M059J (cell line): ENCODE results near the gene INTS7. TPM values are rescaled to one million over a fixed set of nuclear protein-coding genes. Genes with fewer than 3 reads are reported as not detected.
A peak's percentile ranks its signal among the peaks of the same experiment; 100 is the strongest.
"Not testable (repeated sequence)": the region's sequence is repeated elsewhere in the genome, so short reads cannot be mapped to it uniquely, and the experiment has no call there.

Source experiments
- DNase-seq: peaks from one replicate; pipeline ENCODE4 v3.0.0-alpha.2; 2012; ENCODE audit warnings: low read depth
- total RNA-seq: library from RNA; depleted of rRNA; stranded (reverse); fragments of >200 nt; shearing (Covaris generic); gene quantifications from 2 replicates; pipeline ENCODE4 v1.2.3, GENCODE V29; 2014

The INTS7 gene
- total RNA-seq, 1 experiment from 2014 or later: 36.5 TPM

DNA sequence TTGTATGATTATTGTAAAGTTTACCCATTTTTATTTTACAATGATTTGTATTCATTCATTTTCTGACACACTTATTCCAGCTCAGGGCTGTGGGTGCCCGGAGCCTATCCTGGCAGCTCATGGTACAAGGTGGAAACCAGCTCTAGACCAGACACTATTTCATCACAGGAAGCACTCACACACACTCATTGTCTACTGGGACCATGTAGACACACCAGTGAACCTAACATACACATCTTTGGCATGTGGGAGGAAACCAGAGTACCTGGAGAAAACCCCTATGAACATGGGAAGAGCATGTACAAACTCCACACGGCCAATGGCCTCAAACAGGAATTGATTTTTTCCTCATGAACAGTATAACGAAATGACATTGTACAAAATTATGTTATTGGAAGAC lies 2.5 kb upstream of the INTS7 start:
- peak; percentile 4 for DNase-seq

DNA sequence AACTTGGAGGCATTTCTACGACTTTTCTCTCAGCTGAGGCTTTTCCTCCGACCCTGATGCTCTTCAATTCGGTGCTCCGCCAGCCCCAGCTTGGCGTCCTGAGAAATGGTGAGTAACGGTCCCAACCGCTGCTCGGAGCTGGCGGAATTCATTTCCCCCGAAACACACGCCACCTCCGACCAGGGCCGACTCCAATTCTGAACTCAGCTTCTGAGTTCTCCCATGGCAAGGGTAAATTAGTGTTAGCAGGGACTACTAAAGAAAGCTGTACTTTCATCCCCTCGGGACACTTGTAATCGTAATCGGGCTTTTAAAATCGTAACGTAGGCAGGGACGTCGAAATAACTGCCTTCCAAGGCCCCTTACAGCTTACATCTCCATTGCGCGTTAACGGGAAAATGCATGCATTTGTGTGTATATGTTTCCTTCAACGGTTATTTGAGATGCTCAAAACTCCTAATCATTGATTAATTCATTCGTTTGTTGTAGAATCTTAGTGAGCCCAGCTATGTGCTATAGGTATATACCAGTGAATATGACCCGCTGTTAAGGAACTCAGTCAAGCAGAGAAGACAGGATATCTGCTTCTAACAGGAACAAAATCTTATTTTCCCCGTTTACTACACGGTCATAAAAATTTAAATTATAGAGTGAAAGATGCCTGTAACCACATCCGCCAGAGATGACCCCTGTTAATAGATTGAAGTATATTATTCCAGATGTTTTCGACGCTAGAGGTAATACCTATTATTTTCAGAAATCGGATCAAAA lies 663 bp upstream of the INTS7 start:
- DNase-seq: no peak

DNA sequence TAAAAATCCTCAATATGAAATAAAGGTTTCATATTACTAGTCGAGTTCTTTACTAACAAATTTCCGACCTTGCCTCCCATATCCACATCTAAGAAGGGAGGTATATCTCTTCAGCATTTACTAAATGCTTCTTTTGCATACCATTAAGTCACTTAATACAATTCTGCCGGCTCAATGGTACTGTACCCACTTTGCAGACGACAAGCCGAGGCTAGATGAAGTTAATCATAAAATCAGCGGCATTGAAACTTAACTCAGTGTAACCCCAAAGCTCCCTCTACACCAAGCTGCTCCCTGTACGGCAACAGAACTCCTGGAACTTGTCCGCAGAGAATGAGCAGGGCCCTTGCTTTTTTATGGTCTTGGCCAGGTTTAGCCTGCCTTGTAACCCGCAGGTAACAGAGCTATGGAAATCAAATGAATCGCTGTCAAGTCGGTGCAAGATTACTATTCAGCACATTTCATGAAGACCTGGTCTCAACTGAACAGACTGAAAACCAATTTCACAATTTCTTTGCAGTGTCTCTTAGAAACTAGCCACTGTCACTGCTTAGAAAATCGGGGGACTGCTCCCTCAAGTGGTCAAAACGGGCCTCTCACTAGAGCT lies 738 bp downstream of the INTS7 start:
- no peak for DNase-seq

DNA sequence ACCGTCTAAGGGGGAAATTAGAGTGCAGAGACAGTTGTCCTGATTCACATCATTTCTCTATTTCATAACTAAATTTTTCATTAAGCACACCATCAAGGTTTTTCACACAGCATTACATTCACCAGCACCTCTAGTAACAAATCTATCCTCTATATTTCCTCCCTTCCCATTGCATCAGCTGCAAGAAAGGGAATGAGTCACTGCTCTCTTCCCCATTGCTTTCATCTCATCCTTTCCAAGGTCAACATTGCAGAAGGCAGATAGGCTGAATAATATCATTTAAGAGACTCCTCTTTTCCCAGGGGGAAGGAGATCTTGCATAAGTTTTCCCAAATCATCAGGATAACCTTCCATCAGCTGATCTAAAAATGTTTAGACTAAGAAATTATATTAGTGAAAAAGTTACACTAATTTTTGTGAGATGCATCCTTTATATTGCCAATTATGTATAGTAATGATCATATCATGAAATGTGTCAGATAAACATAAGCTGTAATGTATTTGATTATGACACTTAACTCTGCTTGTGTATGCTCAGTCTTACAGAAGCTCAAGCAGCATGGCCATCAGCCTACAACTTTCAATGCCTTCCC lies 4.3 kb downstream of the INTS7 start:
- DNase-seq: peak; percentile 75

DNA sequence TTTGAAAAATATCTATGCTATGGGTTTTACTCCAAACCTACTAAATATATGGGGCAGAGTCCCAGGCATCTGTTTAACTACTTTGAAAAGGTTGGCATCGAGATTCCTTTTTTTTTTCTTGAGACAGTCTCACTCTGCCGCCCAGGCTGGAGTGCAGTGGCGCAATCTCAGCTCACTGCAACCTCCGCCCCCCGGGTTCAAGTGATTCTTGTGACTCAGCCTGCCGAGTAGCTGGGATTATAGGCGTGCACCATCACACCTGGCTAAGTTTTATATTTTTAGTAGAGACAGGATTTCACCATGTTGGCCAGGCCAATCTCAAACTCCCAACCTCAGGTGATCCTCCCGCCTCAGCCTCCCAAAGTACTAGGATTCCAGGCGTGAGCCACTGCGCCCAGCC lies 7.6 kb downstream of the INTS7 start:
- not testable (repeated sequence) for DNase-seq

DNA sequence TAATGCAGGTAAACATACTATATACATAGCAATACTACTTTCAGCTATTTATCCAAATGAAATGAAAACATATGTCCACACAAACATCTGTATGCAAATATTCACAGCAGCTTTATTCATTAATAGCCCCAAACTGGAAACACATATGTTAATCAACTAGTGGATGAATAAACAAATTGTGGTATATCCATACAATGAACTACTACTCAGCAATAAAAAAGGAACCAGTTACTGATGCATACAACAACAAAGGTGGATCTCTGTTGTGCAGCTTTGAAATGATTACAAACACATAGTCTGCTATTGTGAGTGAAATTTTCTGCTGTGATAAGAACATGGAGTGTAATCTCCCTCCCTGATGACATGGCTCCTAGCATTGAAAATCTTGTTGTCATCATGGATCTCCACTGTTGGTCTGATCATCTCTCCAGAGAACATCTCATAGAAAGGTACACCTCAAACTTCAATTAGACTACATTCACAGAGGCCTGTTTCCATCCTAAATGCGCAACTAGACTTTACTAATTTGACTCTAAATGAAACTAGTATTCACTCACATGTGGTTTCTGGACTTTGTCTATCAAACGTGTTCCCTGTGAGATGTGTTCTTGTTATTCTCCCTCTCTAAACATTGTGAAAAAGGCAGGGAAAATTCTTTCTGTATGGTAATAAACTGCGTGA lies 10.7 kb downstream of the INTS7 start:
- no peak for DNase-seq

DNA sequence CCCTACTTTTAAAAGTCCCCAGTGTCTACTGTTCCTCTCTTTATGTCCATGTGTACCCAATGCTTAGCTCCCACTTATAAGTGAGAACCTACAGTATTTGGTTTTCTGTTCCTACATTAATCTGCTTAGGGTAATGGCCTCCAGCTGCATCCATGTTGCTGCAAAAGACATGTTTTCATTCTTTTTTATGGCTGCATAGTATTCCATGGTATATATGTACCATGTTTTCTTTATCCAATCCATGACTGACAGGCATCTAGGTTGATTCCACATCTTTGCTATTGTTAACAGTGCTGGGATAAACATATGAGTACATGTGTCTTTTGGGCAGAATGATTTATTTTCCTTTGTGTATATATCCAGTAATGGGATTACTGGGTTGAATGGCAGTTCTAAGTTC lies 12.4 kb downstream of the INTS7 start:
- not testable (repeated sequence) for DNase-seq

DNA sequence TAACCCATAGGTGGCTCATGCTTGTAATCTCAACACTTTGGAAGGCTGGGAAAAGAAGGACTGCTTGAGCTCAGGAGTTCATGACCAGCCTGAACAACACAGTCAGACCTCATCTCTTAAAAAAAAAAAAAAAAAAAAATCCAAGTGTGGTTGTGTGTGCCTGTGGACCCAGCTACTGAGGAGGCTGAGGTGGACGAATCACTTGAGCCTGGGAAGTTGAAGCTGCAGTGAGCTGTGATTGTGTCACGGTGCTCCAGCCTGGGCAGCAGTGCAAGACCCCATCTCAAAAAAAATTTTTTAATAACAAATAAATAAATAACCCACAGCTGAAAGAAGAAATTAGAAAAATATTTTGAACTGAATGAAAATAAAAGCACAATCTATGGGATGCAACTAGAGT lies 13.8 kb downstream of the INTS7 start:
- DNase-seq: no peak

DNA sequence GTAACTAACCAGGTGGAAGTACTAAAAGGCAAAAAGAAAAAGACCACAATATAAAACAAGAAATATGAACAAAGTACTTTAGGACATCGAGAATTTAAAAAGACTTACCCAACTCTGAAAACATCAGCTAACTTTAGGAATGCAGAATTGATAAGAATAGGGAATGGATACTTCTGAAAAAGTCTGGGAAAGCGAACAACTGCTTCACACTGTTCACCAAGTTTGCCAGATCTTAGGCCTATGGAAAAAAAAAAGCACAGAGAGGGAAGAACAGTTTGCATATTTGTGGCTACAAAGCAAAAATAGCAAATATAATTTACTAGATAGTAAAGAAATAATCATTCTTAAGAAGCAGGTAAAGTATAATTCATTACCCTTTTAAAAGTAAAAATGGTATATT lies 14.4 kb downstream of the INTS7 start:
- no peak for DNase-seq

DNA sequence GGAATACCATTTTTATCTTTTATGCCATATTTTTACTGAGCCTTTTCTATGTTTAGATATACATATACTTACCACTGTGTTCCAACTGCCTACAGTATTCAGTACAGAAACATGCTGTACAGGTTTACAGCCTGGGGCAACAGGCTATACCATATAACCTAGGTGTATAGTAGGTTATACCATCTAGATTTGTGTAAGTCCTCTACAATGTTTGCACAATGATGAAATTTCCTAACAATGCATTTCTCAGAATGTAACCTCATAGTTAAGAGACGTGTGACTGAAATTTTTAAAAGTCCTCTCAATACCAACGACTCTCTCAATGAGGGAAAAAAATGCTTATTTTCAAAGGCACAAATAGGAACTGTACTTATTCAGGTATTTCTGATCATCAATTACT lies 21.7 kb downstream of the INTS7 start:
- no peak for DNase-seq

DNA sequence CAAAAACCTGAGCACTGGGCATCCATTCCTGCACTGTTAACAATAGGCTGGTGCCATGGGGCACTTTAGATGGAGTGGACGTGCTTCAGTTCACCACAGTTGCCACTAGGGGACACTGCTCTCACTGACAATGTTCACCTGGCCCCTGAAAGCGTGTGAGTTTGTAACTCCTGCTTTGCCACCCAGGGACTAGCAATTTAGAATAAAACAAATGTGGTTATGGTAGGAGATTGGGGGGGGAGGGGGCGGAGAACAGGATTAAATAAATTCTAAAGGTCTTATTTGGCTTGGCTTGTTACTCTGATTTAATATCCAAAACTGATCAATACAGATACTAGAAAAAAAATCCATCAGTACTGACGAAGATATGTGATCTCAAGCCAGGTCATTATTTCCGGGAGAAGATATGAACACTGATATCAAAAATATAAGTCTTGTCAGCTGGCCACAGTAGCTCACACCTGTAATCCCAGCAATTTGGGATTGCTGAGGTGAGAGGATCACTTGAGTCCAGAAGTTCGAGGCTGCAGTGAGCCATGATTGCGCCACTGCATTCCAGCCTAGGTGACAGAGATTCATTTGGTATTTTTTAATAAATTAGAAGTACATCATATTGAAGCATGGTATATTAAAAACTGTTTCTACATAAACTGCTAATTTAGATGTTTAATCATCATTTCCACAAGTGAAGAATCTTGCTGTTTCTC lies 23.2 kb downstream of the INTS7 start:
- DNase-seq: peak; percentile 64

DNA sequence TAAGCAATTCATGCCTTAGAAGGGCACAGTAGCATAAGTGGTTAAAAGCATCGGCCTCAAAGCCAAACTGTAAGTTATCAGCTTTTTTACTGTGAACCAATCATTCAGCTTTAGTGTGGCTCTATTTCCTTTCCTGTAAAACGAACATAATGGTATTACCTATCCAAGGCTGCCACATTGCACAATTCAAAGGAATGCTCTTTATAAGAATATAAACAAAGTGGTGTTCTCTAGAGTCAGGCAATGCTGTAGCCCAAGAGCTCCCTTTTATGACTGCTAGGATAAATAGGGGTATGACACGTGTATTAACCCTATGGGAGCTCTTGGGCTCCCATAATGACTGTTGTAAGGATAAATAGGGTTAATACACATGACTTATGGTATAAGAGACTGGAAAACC lies 25.4 kb downstream of the INTS7 start:
- peak; percentile 4 for DNase-seq

DNA sequence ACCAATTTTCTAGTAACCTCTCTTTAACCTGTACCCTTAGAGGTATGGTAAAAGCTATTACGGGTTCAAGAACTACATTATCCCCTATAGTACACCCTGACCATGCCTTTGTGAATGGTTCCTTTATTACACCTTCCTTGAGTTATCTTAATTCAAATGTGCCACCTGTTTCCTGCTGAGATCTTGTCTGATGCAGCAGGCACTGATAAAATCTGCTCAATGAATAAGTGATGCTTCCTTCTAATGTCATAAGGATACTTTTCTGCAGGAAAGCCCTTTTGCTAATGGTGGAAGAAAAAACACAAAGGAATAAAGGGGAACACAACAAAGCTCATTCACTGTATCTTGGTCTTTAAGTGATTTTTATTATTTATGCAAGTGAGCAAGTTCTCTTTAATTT lies 25.8 kb downstream of the INTS7 start:
- no peak for DNase-seq

DNA sequence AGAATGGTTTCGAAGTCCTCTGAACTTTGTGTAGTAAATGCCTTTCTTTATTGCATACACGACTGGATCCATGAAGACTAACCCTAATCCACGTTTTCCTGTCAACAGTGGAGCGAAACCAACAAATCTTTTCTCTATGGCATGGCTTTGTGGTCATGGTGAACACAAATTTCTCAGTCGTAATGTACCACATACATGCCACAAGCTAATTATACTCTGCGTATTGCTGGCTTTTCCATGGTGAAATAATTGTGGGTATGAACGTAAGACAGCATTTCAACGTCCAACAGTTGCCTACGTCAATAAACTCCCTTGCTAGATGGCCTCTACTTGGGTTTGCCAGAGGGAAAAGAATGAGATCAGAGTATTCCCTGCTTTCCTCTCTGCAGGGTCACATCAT lies 27.5 kb downstream of the INTS7 start:
- no peak for DNase-seq

DNA sequence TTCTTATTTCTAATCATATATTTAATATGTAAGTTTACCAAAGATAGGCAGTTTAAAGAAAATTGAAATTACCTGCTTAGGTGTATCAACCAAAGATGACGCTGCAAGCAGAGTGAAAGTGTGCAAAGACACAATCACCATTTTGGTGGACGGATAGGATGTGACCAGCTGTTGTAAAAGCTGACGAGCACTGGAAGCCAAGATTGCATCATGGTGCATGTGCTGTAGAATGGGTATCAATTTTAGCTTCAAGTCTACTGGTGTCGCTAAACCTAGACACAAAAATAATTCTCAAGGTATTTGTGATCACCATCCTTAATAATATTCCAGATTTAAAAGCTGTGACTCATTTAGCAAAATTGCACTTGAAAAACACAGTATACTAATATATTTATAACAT lies 28.2 kb downstream of the INTS7 start:
- no peak for DNase-seq

DNA sequence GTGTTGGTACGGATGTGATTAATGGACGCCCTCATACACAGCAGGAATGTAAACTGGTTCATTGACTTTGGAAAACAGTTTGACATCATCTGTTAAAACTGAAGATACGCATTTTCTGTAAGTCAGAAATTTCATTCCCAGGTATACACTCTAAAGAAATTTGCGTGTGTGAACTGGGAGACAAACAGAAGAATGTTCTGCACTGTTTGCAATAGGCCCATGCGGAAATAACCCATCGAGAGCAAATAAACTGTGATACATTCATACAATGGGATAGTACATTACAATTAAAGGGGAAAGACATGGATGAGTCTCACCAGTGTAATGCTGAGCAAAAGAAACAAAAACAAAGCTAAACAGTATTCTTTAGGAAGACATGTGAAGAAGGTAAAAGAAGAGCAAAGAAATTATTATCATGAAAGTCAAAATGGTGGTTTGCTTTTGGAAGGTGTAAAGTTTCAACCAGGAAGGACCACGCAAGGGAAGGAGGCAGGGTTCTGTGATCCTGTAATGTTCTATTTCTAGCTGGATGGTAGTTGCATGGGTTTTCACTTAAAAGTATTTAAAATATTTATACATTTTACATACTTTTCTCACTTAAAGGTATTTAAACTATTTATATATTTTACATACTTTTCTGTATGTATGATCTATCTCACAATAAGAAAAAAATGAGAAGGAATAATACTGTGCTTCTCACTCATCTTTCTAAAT lies 30.3 kb downstream of the INTS7 start:
- no peak for DNase-seq

DNA sequence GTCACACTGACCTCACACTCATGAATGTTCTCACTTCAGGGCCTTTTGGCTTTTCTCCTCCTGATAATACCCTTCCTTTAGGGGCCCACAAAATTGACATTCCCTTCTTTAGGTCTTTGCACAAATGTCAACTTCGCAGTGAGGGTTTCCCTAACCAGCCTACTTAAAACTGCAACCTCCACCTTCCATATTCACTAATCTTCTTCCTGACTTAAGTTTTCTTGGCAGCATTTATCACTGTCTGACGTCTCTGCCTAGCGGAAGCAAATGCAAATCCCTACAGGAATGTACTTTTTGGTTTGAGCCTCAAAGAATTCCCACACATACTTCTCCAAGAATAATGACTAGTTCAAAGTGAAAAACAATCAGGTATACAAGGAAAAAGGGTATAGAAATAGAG lies 32.8 kb downstream of the INTS7 start:
- DNase-seq: no peak

DNA sequence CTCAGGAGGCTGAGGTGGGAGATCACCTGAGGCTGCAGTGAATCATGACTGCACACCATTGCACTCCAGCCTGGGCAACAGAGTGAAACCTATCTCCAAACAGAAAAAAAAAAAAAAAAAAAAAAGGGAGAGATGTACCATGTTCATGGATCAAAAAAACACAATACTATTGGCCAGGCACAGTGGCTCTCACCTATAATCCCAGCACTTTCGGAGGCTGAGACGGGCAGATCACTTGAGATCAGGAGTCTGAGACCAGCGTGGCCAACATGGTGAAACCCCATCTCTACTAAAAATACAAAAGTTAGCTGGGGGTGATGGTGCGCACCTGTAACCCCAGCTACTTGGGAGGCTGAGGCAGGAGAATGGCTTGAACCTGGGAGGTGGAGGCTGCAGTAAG lies 37.9 kb downstream of the INTS7 start:
- not testable (repeated sequence) for DNase-seq

DNA sequence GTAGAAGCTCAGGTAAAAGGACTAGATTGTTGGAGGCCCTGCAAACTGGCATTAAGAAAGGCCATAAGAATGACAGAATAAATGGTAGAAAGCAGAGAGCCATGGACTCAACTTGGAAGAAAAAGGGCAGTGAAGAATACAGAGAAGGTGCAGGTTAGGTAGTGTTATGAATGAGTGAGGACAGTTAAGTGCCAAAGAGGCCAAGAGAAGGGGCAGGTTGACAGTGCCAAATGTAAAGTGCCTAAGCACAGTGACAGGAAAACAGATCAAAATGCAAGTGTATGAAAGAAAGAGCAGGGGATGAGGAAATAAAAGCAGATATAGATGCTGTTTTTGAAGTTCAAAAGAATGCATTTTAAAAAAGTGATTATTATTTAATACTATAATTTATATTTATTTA lies 43.7 kb downstream of the INTS7 start:
- DNase-seq: no peak

DNA sequence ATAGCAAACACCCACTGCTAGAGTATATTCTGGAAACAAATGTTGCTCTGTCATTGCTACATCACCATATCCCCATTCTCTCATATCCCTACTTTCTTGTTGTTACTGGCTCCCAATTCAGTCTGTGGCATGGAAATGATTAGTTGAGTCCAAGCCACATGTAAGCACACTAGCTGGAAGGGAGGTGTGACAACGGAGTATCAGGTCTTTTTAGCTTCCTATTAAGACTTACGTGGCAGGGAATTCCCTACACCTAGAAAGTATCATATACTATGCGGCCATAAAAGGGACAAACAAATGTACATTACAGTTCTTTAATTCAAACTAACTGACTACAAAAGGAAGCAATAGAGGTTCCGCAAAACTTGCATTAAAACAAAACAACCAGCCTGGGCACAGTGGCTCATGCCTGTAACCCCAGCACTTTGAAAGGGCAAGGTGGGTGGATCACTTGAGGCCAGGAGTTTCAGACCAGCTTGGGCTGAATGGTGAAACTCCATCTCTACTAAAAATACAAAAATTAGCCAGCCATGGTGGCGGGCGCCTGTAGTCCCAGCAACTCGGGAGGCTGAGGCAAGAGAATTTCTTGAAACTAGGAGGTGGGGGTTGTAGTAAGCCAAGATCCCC lies 48.6 kb downstream of the INTS7 start:
- DNase-seq: no peak
